Neutrophil (primary cell): ENCODE results near the gene RBM5.

Experiments
- H3K27ac ChIP-seq: fragments of 200-600 bp; sonication (generic); 2 replicates; pipeline ENCODE4 v1.5.1; 2016; ENCODE audit warnings: mild to moderate bottlenecking, moderate library complexity
- H3K27me3 ChIP-seq: fragments of 200-600 bp; sonication (generic); 2 replicates; pipeline ENCODE4 v1.6.0; 2016; ENCODE audit warnings: mild to moderate bottlenecking
- H3K36me3 ChIP-seq: fragments of 200-600 bp; sonication (generic); 2 replicates; pipeline ENCODE4 v1.5.1; 2017
- H3K4me1 ChIP-seq, 2 experiments: fragments of 200-600 bp in 1 of 2; sonication (generic) in 1 of 2; 1 replicate in 1 of 2; 2 replicates in 1 of 2; pipeline versions ENCODE4 v1.5.1 to v1.6.1; 2013 to 2016; ENCODE audit warnings: low read depth in 1 of 2, low read length in 1 of 2, mild to moderate bottlenecking in 1 of 2, moderate library complexity in 1 of 2; ENCODE audit not compliant: control insufficient read depth in 1 of 2, insufficient read depth in 1 of 2
- H3K4me3 ChIP-seq, 2 experiments: fragments of 200-600 bp in 1 of 2; sonication (generic) in 1 of 2; 1 replicate in 1 of 2; 2 replicates in 1 of 2; pipeline ENCODE4 v1.5.1; 2013 to 2016; ENCODE audit warnings: low read depth in 1 of 2, low read length in 1 of 2, mild to moderate bottlenecking in 1 of 2, moderate library complexity in 1 of 2
- H3K9me3 ChIP-seq: fragments of 200-600 bp; sonication (generic); 2 replicates; pipeline ENCODE4 v1.5.1; 2016
- TF ChIP-seq, protein P1 (sequence below): fragments of 200-600 bp; sonication (generic); IDR thresholded peaks from 2 replicates; pipeline ENCODE4 v1.5.1; 2016; ENCODE audit warnings: antibody characterized with exemption

The RBM5 gene

DNA sequence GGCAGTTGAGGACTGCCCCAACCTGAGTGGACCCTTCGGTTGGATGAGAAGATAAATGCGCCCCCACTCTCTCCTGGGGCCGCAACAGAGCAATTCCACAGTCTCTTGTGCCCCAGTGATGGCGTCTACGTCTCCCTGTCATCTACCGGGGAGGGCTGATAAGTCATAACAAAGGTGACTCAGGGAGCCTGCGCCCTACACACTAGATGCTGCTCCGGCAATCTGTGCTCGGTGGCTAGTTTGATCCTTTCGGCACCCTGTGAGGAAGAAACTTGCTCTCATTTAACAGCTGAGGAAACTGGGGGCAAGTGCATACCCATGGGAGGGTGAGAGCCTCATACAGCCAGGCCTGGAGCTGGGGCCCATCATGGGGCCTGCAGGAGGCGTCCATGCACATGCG is 52.3 kb downstream of the RBM5 start:
- TF ChIP-seq, protein P1, sequence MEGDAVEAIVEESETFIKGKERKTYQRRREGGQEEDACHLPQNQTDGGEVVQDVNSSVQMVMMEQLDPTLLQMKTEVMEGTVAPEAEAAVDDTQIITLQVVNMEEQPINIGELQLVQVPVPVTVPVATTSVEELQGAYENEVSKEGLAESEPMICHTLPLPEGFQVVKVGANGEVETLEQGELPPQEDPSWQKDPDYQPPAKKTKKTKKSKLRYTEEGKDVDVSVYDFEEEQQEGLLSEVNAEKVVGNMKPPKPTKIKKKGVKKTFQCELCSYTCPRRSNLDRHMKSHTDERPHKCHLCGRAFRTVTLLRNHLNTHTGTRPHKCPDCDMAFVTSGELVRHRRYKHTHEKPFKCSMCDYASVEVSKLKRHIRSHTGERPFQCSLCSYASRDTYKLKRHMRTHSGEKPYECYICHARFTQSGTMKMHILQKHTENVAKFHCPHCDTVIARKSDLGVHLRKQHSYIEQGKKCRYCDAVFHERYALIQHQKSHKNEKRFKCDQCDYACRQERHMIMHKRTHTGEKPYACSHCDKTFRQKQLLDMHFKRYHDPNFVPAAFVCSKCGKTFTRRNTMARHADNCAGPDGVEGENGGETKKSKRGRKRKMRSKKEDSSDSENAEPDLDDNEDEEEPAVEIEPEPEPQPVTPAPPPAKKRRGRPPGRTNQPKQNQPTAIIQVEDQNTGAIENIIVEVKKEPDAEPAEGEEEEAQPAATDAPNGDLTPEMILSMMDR = no peak
- no peaks in the 10 kb centered on the region for H3K9me3 ChIP-seq
- no peak overlapping the region for H3K4me3 ChIP-seq
- H3K4me1 ChIP-seq = peaks cover 4 to 6% of the 10 kb centered on the region in 2 experiments
- H3K27me3 ChIP-seq = peaks cover 6% of the 10 kb centered on the region
- no peaks in the 10 kb centered on the region for H3K36me3 ChIP-seq
- no peak overlapping the region for H3K27ac ChIP-seq

DNA sequence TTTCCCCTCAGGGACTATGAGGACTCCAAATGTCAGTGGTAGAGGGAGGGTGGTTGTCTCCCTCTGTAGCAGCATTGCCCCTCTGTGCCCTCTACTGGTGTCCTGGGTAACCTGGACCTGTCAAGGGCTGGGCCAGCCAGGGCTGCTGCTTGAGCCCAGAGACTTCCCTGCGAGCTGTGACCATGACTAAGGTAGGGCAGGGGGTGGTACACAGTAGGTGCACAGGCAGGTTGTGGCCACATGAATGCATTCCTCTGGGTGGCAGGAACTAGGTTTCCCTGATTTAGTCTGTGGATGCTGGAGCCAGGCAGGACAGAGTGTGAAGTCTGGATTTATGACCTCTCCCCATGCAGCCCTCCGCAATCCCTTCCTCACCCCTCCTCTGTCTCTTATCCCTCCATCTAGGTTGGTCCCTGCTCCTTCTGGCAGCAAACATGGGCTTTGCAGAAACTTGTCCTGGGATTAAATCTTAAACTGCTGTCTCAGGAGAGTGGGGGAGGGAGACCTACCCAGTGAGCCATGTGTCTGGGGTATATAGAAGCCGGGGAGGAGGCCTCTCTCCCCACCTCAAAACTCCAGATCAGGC is 57.7 kb downstream of the RBM5 start:
- H3K27me3 ChIP-seq = no peaks in the 10 kb centered on the region
- no peak overlapping the region for H3K4me3 ChIP-seq
- no peaks in the 10 kb centered on the region for H3K9me3 ChIP-seq

DNA sequence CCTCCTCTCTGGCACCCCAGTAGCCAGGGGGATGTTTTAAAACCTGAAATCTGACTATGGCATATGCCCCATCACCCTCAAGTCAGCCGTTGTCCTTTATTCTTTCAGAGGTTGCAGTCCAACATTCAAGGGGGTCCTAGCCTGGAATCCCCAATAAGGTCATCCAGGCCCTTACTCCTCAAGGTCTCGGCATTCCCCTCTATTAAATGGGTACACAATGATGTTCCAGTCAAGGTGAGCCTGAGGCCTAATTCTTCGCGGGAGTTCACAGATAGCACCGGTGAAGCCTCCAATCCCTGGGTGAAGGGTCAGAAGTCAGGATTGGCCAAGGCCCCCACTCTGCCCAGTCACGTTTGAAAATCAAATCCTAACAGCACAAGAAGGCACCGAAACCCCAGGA is 58.3 kb downstream of the RBM5 start:
- Histone ChIP-seq H3K4me3 (no peak overlapping the region), H3K4me1 (no peaks in the 10 kb centered on the region), H3K9me3 (no peaks in the 10 kb centered on the region), H3K27me3 (peaks cover 6% of the 10 kb centered on the region), H3K27ac (no peak overlapping the region), H3K36me3 (no peaks in the 10 kb centered on the region)
- TF ChIP-seq, protein P1 = no peak

More for the DNA sequence above, 57.7 kb downstream of the RBM5 start:
- Histone ChIP-seq H3K27ac (no peak overlapping the region), H3K36me3 (no peaks in the 10 kb centered on the region), H3K4me1 (no peaks in the 10 kb centered on the region)
- TF ChIP-seq, protein P1 = no peak

DNA sequence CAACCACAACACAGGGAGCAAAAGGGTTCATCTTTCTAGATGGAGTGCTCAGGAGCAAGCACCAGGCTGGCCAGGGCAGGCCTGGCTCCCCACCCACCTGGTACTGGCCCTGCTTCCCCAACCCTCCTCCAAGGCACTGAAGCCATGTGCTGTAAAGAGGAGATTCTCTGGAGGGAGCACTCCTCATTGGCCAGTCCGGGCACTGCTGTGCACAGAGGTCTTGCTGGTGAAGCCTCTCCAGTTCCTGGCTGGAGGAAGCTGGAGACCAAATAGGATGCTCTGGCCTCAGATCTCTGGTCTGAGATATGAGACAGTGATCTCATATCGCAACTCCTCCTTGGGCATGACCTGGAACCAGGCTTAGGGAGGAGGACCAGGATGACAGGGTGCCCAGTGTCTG is 58.7 kb downstream of the RBM5 start:
- Histone ChIP-seq H3K27ac (no peak overlapping the region), H3K27me3 (peaks cover 10% of the 10 kb centered on the region), H3K4me3 (no peak overlapping the region), H3K9me3 (no peaks in the 10 kb centered on the region), H3K36me3 (no peaks in the 10 kb centered on the region), H3K4me1 (no peaks in the 10 kb centered on the region)
- TF ChIP-seq, protein P1 = no peak

DNA sequence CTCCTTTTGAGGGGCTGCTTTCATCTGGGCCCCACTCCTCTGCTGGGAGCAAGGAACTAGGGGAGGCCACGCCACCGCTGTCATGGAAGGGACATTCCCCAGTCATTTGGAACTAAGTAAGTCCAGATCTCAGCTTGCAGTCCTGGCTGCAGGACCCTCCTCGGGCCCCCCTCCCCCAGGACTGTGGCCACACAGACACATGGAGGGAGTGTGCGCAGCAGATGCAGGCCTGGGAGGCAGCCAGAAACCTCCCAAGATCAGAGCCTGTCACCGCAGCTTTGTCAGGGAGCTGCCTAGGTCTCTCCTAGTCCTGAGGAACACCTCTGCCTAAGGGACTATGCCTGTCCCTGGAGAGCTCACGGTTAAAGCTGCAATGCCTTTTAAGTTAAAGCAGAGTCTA is 59.1 kb downstream of the RBM5 start:
- H3K4me3 ChIP-seq = no peak overlapping the region
- H3K4me1 ChIP-seq = no peaks in the 10 kb centered on the region
- no peaks in the 10 kb centered on the region for H3K36me3 ChIP-seq
- no peak overlapping the region for H3K27ac ChIP-seq
- H3K9me3 ChIP-seq = no peaks in the 10 kb centered on the region
- TF ChIP-seq, protein P1 = no peak
- H3K27me3 ChIP-seq = peaks cover 14% of the 10 kb centered on the region

- Histone ChIP-seq H3K4me3 (no peak overlapping the region), H3K27me3 (peaks cover 39% of the 10 kb centered on the region), H3K9me3 (no peaks in the 10 kb centered on the region), H3K36me3 (no peaks in the 10 kb centered on the region), H3K4me1 (peaks cover 6 to 9% of the 10 kb centered on the region in 2 experiments), H3K27ac (no peak overlapping the region)
- TF ChIP-seq, protein P1 = no peak
Measured at GRCh38 chr3:50150404-50150750, 61.7 kb downstream of the RBM5 start.
